Measurements from ENCODE around the gene MAGI2. TPM values are rescaled to one million over a fixed set of nuclear protein-coding genes. Genes with fewer than 3 reads are reported as not detected.

MAGI2 gene
- total and polyA plus RNA-seq, 2 experiments from 2014 or later: 10.4 to 26.4 TPM

DNA sequence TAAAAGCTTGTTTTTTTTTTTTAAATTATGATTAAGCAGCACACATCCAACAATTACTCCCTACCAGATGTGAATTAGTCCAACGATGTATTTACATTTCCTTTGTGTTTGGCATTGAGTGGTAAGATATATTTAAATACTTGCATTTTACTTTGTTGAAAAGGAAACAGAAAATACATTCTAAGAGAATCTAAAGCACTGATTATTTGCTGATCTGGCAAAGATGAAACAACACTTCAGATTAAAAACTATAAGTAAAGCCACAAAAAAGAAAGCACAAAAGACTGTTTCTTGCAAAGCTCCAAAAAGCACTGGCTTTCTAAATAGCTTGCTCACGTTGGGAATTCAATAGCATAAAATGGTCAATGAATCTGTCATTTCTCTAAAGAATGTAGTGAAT lies 1188.4 kb downstream of the MAGI2 start:
- Histone ChIP-seq H3K36me3 (ENCODE audit: insufficient read depth) (no peaks in the 10 kb centered on the region), H3K27me3 (ENCODE audit: insufficient read depth) (no peaks in the 10 kb centered on the region), H3K4me1 (ENCODE audit: insufficient read depth) (no peaks in the 10 kb centered on the region; the same call in 1 of the 2 replicates), H3K9me2 (ENCODE audit: insufficient read depth) (peaks cover 3% of the 10 kb centered on the region; the same call in 1 of the 2 replicates), H3F3A (replicated peaks; ENCODE audit: low read depth) (no peaks in the 10 kb centered on the region), H2AFZ (no peak overlapping the region), H4K20me1 (replicated peaks; ENCODE audit: insufficient read depth) (no peaks in the 10 kb centered on the region), H3K79me2 (replicated peaks; ENCODE audit: insufficient read depth) (no peaks in the 10 kb centered on the region), H3K27ac (ENCODE audit: low read depth) (no peak overlapping the region), H3K4me2 (no peak overlapping the region), H3K4me3 (no peak overlapping the region)
- H3K4me3 Mint-ChIP-seq: no peak overlapping the region
- H3K36me3 Mint-ChIP-seq (ENCODE audit: low read depth): no peaks in the 10 kb centered on the region
- DNase-seq (ENCODE audit: low spot score) (no peak), ATAC-seq (no peak)
- peaks cover 3% of the 10 kb centered on the region for H3K27me3 Mint-ChIP-seq (ENCODE audit: insufficient read depth, low read depth, poor library complexity)
- no peak for TF ChIP-seq ZNF331 (CRISPR knock-in tag; IDR thresholded peaks at IDR 0.05; ENCODE audit: low read depth)
- no peak for TF ChIP-seq EZH2phosphoT487 (IDR thresholded peaks at IDR 0.05; ENCODE audit: unreplicated experiment)
- no peak for TF ChIP-seq JUNB (IDR thresholded peaks at IDR 0.05; ENCODE audit: unreplicated experiment)
- TF ChIP-seq, protein P1, sequence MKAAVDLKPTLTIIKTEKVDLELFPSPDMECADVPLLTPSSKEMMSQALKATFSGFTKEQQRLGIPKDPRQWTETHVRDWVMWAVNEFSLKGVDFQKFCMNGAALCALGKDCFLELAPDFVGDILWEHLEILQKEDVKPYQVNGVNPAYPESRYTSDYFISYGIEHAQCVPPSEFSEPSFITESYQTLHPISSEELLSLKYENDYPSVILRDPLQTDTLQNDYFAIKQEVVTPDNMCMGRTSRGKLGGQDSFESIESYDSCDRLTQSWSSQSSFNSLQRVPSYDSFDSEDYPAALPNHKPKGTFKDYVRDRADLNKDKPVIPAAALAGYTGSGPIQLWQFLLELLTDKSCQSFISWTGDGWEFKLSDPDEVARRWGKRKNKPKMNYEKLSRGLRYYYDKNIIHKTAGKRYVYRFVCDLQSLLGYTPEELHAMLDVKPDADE (IDR thresholded peaks at IDR 0.05): no peak
- no peak for TF ChIP-seq POLR2AphosphoS5 (IDR thresholded peaks at IDR 0.05; ENCODE audit: low read depth)
- no peak for TF ChIP-seq STAT1 (IDR thresholded peaks at IDR 0.05; ENCODE audit: unreplicated experiment)
- no peak for TF ChIP-seq ZNF462 (CRISPR knock-in tag; IDR thresholded peaks at IDR 0.05)
- no peak overlapping the region; the same call in 1 of the 2 replicates for H3K27ac Mint-ChIP-seq
- H3K9me3 Mint-ChIP-seq: peaks cover under 1% of the 10 kb centered on the region; the same call in 2 of the 3 replicates
- peaks cover 16% of the 10 kb centered on the region for H3K4me1 Mint-ChIP-seq
